Body of pancreas (tissue), 4 donors: ENCODE measurements around the gene ABLIM1. TPM values are rescaled to one million over a fixed set of nuclear protein-coding genes. Genes with fewer than 3 reads are reported as not detected.
A peak's percentile ranks its signal among the peaks of the same experiment; 100 is the strongest.

Experiments used
- ATAC-seq: fragments of 150-250 bp; one replicate; pipeline ENCODE4 v1.9.1; 2016
- DNase-seq, 4 donors: peaks; one replicate each; pipeline ENCODE4 v3.0.0-alpha.2; 2019
- H3K27ac ChIP-seq, 4 donors: fragments of 200-600 bp; sonication (generic); 1 replicate in 3 of 4; 2 replicates in 1 of 4; pipeline versions ENCODE4 v1.5.1 to v1.6.1; 2016 to 2019; ENCODE audit warnings: mild to moderate bottlenecking in 1 of 4, mixed read lengths in 1 of 4, moderate library complexity in 1 of 4
- H3K27me3 ChIP-seq, 2 donors: fragments of 200-600 bp; sonication (generic); one replicate each; pipeline ENCODE4 v1.6.0; 2016; ENCODE audit warnings: mild to moderate bottlenecking in 1 of 2
- H3K36me3 ChIP-seq, 2 donors: fragments of 200-600 bp; sonication (generic); replicated peaks in 1 of 2; 2 replicates each; pipeline ENCODE4 v1.5.1; 2016; ENCODE audit warnings: low read depth in 2 of 2; ENCODE audit not compliant: insufficient read depth in 1 of 2
- H3K4me1 ChIP-seq: fragments of 200-600 bp; sonication (generic); one replicate; pipeline ENCODE4 v1.6.0; 2016
- H3K4me3 ChIP-seq, 2 donors: fragments of 200-600 bp; sonication (generic); 1 replicate in 1 of 2; 2 replicates in 1 of 2; pipeline ENCODE4 v1.5.1; 2016 to 2019
- H3K9me3 ChIP-seq, 3 donors: fragments of 200-600 bp; sonication (generic); 1 replicate in 2 of 3; 2 replicates in 1 of 3; pipeline ENCODE4 v1.5.1; 2016
- CTCF ChIP-seq, 7 experiments: fragments of 450-650 bp in 4 of 7; fragments of 200-600 bp in 3 of 7; sonication (generic) in 3 of 7; IDR thresholded peaks; one replicate each; pipeline ENCODE4 v1.5.1; 2016 to 2019; ENCODE audit warnings: antibody characterized with exemption in 7 of 7
- POLR2A ChIP-seq, 3 donors: fragments of 450-650 bp; IDR thresholded peaks; one replicate each; pipeline ENCODE4 v1.6.1; 2016; ENCODE audit warnings: antibody characterized with exemption in 3 of 3, mild to moderate bottlenecking in 2 of 3
- WGBS, 2 donors: methylation state at CpG; one replicate each; pipeline ENCODE4 v1.1.5; 2017; 5-methylcytosine and 5-hydroxymethylcytosine counted together
- intact Hi-C: fragments of 100-400 bp; cut with DNase I; formaldehyde crosslinking; loops from one replicate; pipeline ENCODE4 v1.15.1; 2023
- total RNA-seq, 2 donors: library from RNA; depleted of rRNA; stranded (reverse); fragments of >200 nt; gene quantifications; one replicate each; pipeline ENCODE4 v1.1.0, GENCODE V29; 2016

Gene ABLIM1
- total RNA-seq, 2 donors from 2014 or later, result 34.6 to 54.7 TPM

DNA sequence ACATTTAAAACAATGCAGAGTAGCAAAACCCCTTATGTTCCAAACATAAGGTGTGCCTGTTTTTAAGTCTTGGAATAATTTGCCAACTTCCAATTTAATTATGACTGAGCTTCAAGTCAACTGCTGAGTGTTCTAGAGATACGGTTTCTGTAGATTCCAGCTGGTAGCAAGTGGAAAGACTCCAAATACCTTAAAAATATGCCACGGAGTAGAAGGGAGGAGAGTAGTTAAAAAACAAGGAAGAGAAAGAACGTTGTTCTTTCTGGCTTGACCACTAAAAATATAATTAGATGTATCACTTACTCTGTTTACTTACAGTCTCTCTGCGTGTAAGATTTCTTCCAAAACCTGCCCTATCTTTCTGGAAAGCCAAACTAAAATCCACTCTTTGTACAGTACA lies 24.5 kb upstream of the ABLIM1 start:
- H3K9me3 ChIP-seq, result no peaks in the 10 kb centered on the region
- no peaks in the 10 kb centered on the region for H3K27me3 ChIP-seq
- TF ChIP-seq CTCF (IDR thresholded peaks at IDR 0.05), result no peak
- TF ChIP-seq POLR2A (IDR thresholded peaks at IDR 0.05), result no peak
- H3K4me1 ChIP-seq, result peaks cover 64% of the 10 kb centered on the region
- DNase-seq, result no peak
- WGBS, 2 donors, result 6 to 11% methylated on average over 4 of the region's 4 CpGs
- no peak for ATAC-seq
- H3K4me3 ChIP-seq, result no peak overlapping the region
- peak overlapping the region; percentile 25 to 95 (median 91) for H3K27ac ChIP-seq
- intact Hi-C loops, result no loop called here
- no peaks in the 10 kb centered on the region for H3K36me3 ChIP-seq

GRCh38 chr10:114682121-114682520 lies 24.0 kb upstream of the ABLIM1 start:
- no peaks in the 10 kb centered on the region for H3K27me3 ChIP-seq
- DNase-seq (no peak), ATAC-seq (no peak)
- 38 to 48% methylated on average over 3 of the region's 3 CpGs for WGBS, 2 donors
- intact Hi-C loops, result no loop called here
- H3K27ac ChIP-seq, result peak overlapping the region; percentile 25 to 95 (median 91)
- no peak for TF ChIP-seq CTCF (IDR thresholded peaks at IDR 0.05)
- TF ChIP-seq POLR2A (IDR thresholded peaks at IDR 0.05), result no peak
- H3K4me1 ChIP-seq, result peaks cover 67% of the 10 kb centered on the region
- H3K4me3 ChIP-seq, result no peak overlapping the region
- H3K9me3 ChIP-seq, result no peaks in the 10 kb centered on the region
- H3K36me3 ChIP-seq, result no peaks in the 10 kb centered on the region

GRCh38 chr10:114681542-114681941 lies 23.5 kb upstream of the ABLIM1 start:
- peak in 3 of 4 donors; percentile 32 to 34 (median 33) for DNase-seq

DNA sequence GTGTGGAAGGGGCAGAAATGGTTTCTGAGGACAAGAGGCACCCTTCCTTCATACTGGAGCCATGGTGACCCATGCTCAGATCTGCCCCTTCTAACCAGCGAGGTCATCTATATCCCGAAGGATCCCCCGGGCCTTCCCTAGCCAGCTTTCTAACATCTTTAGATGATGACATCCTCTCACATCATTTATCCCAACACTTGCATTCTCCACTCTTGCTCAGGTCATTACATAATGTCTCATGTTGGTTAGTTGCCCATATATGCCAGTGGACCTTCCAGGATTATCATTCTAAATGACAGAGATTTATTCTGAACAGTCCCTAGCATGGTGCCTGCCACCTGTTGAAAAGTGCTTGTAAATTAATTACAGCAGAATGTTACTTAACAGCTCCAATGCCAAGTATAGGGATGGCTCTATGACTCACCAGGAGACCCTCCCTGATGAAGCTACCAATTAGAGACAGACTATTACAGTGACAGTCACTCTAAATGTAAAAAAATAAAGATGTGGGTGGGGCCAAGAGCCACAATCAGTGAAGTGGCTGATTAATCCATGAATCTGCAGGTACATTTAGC lies 22.6 kb upstream of the ABLIM1 start:
- Histone ChIP-seq H3K4me3 (no peak overlapping the region), H3K27ac (peak overlapping the region in 1 of 4 donors; percentile 95), H3K9me3 (no peaks in the 10 kb centered on the region), H3K27me3 (no peaks in the 10 kb centered on the region), H3K4me1 (peaks cover 57% of the 10 kb centered on the region), H3K36me3 (no peaks in the 10 kb centered on the region)
- intact Hi-C loops, result no loop called here
- TF ChIP-seq CTCF (IDR thresholded peaks at IDR 0.05) (no peak), POLR2A (IDR thresholded peaks at IDR 0.05) (no peak)
- ATAC-seq (no peak), DNase-seq (no peak)
- 94 to 97% methylated on average over 3 of the region's 3 CpGs for WGBS, 2 donors

More at GRCh38 chr10:114681542-114681941, 23.5 kb upstream of the ABLIM1 start:
- no peak overlapping the region for H3K4me3 ChIP-seq
- intact Hi-C loops, result no loop called here
- ATAC-seq, result no peak
- TF ChIP-seq POLR2A (IDR thresholded peaks at IDR 0.05) (peak in 1 of 3 donors; percentile 9), CTCF (IDR thresholded peaks at IDR 0.05) (no peak)
- no peaks in the 10 kb centered on the region for H3K36me3 ChIP-seq
- H3K9me3 ChIP-seq, result no peaks in the 10 kb centered on the region
- WGBS, 2 donors, result 68 to 85% methylated on average over 5 of the region's 5 CpGs
- peaks cover 66% of the 10 kb centered on the region for H3K4me1 ChIP-seq
- peak overlapping the region; percentile 21 to 95 (median 91) for H3K27ac ChIP-seq
- H3K27me3 ChIP-seq, result no peaks in the 10 kb centered on the region

GRCh38 chr10:114679552-114679951 lies 21.5 kb upstream of the ABLIM1 start:
- ATAC-seq, result no peak
- intact Hi-C loops, result no loop called here
- 84 to 95% methylated on average over 5 of the region's 5 CpGs for WGBS, 2 donors

More at GRCh38 chr10:114679552-114679951, 21.5 kb upstream of the ABLIM1 start:
- TF ChIP-seq POLR2A (IDR thresholded peaks at IDR 0.05), result no peak
- TF ChIP-seq CTCF (IDR thresholded peaks at IDR 0.05), result no peak
- Histone ChIP-seq H3K36me3 (no peaks in the 10 kb centered on the region), H3K9me3 (no peaks in the 10 kb centered on the region), H3K4me3 (no peak overlapping the region), H3K4me1 (peaks cover 48% of the 10 kb centered on the region), H3K27ac (no peak overlapping the region), H3K27me3 (no peaks in the 10 kb centered on the region)
- no peak for DNase-seq
